SU-DHL-6 (cell line): ENCODE measurements around the gene PACS1.

Experiments used
- H2AFZ ChIP-seq: fragments of 200-600 bp; sonication (generic); 2 replicates; pipeline ENCODE4 v1.6.1; 2014; ENCODE audit warnings: low read depth, mild to moderate bottlenecking, moderate library complexity, mixed read lengths, antibody characterized with exemption, low read length; ENCODE audit not compliant: severe bottlenecking
- H3F3A ChIP-seq: fragments of 200-600 bp; shearing (Covaris generic); 2 replicates; pipeline ENCODE4 v1.6.0; 2016; ENCODE audit warnings: antibody characterized with exemption, mild to moderate bottlenecking; ENCODE audit not compliant: insufficient read depth
- H3K27ac ChIP-seq: fragments of 200-600 bp; sonication (generic); 2 replicates; pipeline ENCODE4 v1.5.1; 2016; ENCODE audit warnings: low read depth, mild to moderate bottlenecking, low read length, moderate library complexity, mixed read lengths
- H3K27me3 ChIP-seq: fragments of 200-600 bp; sonication (generic), shearing (Covaris generic); 2 replicates; pipeline ENCODE4 v1.6.0; 2014; ENCODE audit warnings: mild to moderate bottlenecking, low read length
- H3K36me3 ChIP-seq: fragments of 200-600 bp; sonication (generic); 2 replicates; pipeline ENCODE4 v1.6.1; 2014; ENCODE audit warnings: mild to moderate bottlenecking, low read length, mixed read lengths
- H3K4me2 ChIP-seq: fragments of 300-600, 200-600 bp; shearing (Covaris generic), sonication (generic); 2 replicates; pipeline ENCODE4 v1.6.0; 2014; ENCODE audit warnings: low read length, low read depth, mild to moderate bottlenecking; ENCODE audit not compliant: poor library complexity, severe bottlenecking
- H3K4me3 ChIP-seq: fragments of 200-600 bp; sonication (generic); 2 replicates; pipeline ENCODE4 v1.5.1; 2014; ENCODE audit warnings: antibody characterized with exemption, low read length, mild to moderate bottlenecking, mixed read lengths; ENCODE audit not compliant: insufficient read depth, poor library complexity, severe bottlenecking
- H3K79me2 ChIP-seq: fragments of 200-600 bp; sonication (generic); 2 replicates; pipeline ENCODE4 v1.6.1; 2014; ENCODE audit warnings: mild to moderate bottlenecking, low read length, moderate library complexity; ENCODE audit not compliant: insufficient read depth
- H3K9ac ChIP-seq: fragments of 200-600 bp; sonication (generic); 2 replicates; pipeline ENCODE4 v1.7.0; 2014; ENCODE audit warnings: mild to moderate bottlenecking, low read length
- H3K9me2 ChIP-seq: fragments of 200-600 bp; sonication (generic); replicated peaks from 2 replicates; pipeline ENCODE4 v1.6.1; 2014; ENCODE audit warnings: low read length; ENCODE audit not compliant: insufficient read depth
- H3K9me3 ChIP-seq: fragments of 200-600 bp; sonication (generic); 2 replicates; pipeline ENCODE4 v1.6.1; 2014; ENCODE audit warnings: low read length, mixed read lengths; ENCODE audit not compliant: insufficient read depth
- H4K20me1 ChIP-seq: fragments of 200-600 bp; sonication (generic); 2 replicates; pipeline ENCODE4 v1.6.1; 2014; ENCODE audit warnings: low read depth, mild to moderate bottlenecking, antibody characterized with exemption, low read length, moderate library complexity, mixed read lengths
- EZH2phosphoT487 ChIP-seq: fragments of 200-600 bp; sonication (generic), shearing (Covaris generic); conservative IDR thresholded peaks from 2 replicates; pipeline ENCODE4 v1.6.1; 2018; ENCODE audit warnings: mild to moderate bottlenecking, antibody characterized with exemption, low read length, moderate library complexity, mixed read lengths
- TF ChIP-seq, protein P1 (sequence below): fragments of 200-600 bp; sonication (generic); IDR thresholded peaks from one replicate; pipeline ENCODE4 v1.5.1; 2017; ENCODE audit warnings: antibody characterized with exemption, mild to moderate bottlenecking, low read length, moderate library complexity; ENCODE audit not compliant: insufficient read depth, poor library complexity, severe bottlenecking

Gene PACS1

DNA sequence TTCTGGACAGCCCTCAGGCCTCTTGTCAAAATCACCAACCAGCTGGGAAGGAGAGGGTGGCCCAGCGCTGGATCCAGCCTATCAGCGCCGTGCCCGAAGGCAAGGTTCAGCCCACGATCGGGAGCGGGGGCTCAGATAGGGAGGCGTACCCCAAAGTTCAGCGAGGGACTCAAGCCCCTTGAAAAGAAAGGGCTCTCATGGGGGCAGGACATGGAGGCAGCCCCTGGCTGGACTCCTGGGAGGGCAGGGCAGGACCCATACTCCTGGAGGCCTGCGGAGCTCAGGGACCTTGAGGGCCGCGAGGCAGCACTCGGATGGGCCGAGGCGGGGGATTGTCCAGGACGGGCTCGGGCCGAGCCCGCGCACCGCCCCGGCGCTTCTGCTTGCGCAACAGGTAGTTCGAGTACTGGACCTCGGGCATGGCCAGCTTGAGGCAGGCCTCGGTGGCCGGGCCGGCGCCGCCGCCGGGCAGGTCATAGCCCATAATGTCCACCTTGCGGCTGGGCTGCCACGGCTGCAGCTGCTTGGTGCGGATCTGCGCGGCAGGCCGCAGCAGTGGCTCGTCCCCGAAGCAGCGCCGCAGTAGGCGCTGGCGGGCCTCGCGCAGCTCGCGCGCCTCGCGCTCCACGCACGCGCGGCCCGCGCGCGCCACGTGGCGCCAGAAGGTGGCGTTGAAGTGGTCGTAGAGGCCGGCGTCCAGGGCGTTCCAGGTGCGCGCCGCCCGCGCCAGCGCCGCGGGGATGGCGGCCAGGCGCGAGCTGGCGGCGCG is 27.7 kb upstream of the PACS1 start:
- Histone ChIP-seq H2AFZ (no peak overlapping the region), H3K36me3 (no peaks in the 10 kb centered on the region), H3K4me2 (no peak overlapping the region), H3K79me2 (no peaks in the 10 kb centered on the region), H3K27ac (no peak overlapping the region), H3K9me2 (no peaks in the 10 kb centered on the region), H3K27me3 (no peaks in the 10 kb centered on the region), H3K9ac (no peak overlapping the region), H3F3A (no peaks in the 10 kb centered on the region), H4K20me1 (no peaks in the 10 kb centered on the region), H3K4me3 (no peak overlapping the region), H3K9me3 (no peaks in the 10 kb centered on the region)
- no peak for TF ChIP-seq EZH2phosphoT487
- TF ChIP-seq, protein P1, sequence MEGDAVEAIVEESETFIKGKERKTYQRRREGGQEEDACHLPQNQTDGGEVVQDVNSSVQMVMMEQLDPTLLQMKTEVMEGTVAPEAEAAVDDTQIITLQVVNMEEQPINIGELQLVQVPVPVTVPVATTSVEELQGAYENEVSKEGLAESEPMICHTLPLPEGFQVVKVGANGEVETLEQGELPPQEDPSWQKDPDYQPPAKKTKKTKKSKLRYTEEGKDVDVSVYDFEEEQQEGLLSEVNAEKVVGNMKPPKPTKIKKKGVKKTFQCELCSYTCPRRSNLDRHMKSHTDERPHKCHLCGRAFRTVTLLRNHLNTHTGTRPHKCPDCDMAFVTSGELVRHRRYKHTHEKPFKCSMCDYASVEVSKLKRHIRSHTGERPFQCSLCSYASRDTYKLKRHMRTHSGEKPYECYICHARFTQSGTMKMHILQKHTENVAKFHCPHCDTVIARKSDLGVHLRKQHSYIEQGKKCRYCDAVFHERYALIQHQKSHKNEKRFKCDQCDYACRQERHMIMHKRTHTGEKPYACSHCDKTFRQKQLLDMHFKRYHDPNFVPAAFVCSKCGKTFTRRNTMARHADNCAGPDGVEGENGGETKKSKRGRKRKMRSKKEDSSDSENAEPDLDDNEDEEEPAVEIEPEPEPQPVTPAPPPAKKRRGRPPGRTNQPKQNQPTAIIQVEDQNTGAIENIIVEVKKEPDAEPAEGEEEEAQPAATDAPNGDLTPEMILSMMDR, result no peak

DNA sequence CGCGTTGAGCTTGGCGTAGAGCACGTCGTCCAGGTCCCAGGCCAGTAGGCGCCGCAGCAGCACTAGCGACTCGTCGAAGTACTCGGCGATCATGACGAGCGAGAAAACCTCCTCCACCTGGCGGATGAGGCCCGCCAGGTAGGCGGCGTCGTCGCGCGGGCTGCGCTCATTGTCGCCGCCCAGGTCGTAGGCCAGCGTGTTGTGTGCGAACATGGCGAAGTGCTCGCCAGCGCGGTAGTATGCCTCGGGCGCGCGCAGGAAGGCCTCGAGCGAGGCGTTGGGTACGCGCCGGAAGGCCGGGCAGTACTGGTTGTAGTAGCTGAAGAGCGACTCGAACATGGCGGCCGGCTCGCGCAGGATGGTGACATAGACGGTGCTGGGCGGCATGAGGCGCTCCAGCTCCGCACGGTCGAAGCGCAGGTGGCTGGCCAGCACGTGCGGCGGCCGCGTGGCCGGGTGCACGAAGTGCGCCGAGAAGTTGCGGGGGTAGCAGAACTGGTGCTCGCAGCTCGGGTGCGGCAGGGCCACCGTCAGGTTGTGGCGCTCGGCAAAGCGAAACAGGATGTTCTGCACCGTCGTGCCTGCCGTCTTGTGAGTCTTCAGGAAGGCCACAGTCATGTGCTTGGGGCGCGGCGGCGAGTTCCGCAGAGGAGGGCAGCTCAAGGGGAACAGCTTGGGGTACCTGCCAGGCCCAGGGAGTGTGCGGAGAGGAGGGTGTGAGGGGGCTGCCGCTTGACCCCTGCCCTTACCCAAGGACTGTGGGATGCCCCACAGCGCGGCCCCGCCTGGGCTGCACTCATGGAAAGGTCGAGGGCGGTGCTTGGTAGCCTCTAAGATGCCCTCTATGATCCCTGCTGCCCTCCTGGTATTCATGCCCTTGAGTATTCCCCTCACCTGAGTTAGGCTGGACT is 26.8 kb upstream of the PACS1 start:
- Histone ChIP-seq H3K27ac (no peak overlapping the region), H3K9me2 (no peaks in the 10 kb centered on the region), H3K9ac (no peak overlapping the region), H2AFZ (no peak overlapping the region), H3F3A (no peaks in the 10 kb centered on the region), H3K4me2 (no peak overlapping the region), H3K27me3 (no peaks in the 10 kb centered on the region), H4K20me1 (no peaks in the 10 kb centered on the region), H3K36me3 (no peaks in the 10 kb centered on the region), H3K79me2 (no peaks in the 10 kb centered on the region), H3K4me3 (no peak overlapping the region), H3K9me3 (no peaks in the 10 kb centered on the region)
- TF ChIP-seq EZH2phosphoT487, result no peak
- TF ChIP-seq, protein P1, result no peak

DNA sequence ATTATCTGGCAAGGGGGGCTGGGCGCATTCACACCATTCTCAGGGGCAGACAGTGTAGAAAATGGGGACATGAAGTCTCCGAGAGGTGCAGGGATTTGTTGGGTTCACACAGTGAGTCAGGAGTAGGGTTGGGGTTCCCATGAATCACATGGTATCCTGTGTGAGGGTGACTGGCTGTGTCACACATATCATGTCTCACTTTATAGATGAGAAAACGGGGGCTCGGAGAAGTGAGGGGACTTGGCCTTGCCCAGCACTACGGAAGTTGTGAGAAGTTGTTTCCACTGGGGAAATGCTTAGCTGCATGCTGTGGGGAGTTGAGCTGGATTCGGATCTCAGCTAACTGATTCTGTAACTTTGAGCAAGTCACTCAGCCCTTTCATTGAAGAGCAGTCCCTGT is 25.3 kb upstream of the PACS1 start:
- peak overlapping the region; percentile 15; the same call in 1 of the 2 replicates for H3K9ac ChIP-seq
- H4K20me1 ChIP-seq, result no peaks in the 10 kb centered on the region
- H3K9me2 ChIP-seq, result no peaks in the 10 kb centered on the region
- no peaks in the 10 kb centered on the region for H3F3A ChIP-seq
- peak overlapping the region; percentile 40 for H2AFZ ChIP-seq
- no peak overlapping the region for H3K27ac ChIP-seq
- H3K79me2 ChIP-seq, result no peaks in the 10 kb centered on the region
- H3K36me3 ChIP-seq, result no peaks in the 10 kb centered on the region
- H3K4me2 ChIP-seq, result peak overlapping the region; percentile 51
- no peak overlapping the region for H3K4me3 ChIP-seq
- H3K27me3 ChIP-seq, result no peaks in the 10 kb centered on the region
- no peaks in the 10 kb centered on the region for H3K9me3 ChIP-seq
- no peak for TF ChIP-seq EZH2phosphoT487
- TF ChIP-seq, protein P1, result no peak
